Measurements from ENCODE around the gene CREB1. TPM values are rescaled to one million over a fixed set of nuclear protein-coding genes. Genes with fewer than 3 reads are reported as not detected.

The CREB1 gene
- total RNA-seq, 2 donors from 2014 or later = 32.5 to 32.9 TPM

- Histone ChIP-seq H3K36me3 (no peaks in the 10 kb centered on the region), H3K4me3 (no peak overlapping the region), H3K9me3 (no peaks in the 10 kb centered on the region), H3K4me1 (peaks cover 0 to 57% of the 10 kb centered on the region in 2 donors), H3K27ac (peak overlapping the region; percentile 92 to 95), H3K27me3 (no peaks in the 10 kb centered on the region)
- no peak for DNase-seq (ENCODE audit: low spot score)
- TF ChIP-seq CTCF (IDR thresholded peaks at IDR 0.05) = no peak
Measured at GRCh38 chr2:207533461-207534008, 3.8 kb downstream of the CREB1 start.

- peak overlapping the region; percentile 92 to 95 for H3K27ac ChIP-seq
- H3K9me3 ChIP-seq = no peaks in the 10 kb centered on the region
- no peak for DNase-seq (ENCODE audit: low spot score)
- no peak overlapping the region for H3K4me3 ChIP-seq
- no peaks in the 10 kb centered on the region for H3K27me3 ChIP-seq
- H3K36me3 ChIP-seq = no peaks in the 10 kb centered on the region
- peaks cover 0 to 53% of the 10 kb centered on the region in 2 donors for H3K4me1 ChIP-seq
- TF ChIP-seq CTCF (IDR thresholded peaks at IDR 0.05) = no peak
Measured at GRCh38 chr2:207534417-207534816, 4.7 kb downstream of the CREB1 start.

GRCh38 chr2:207539470-207539869 is 9.7 kb downstream of the CREB1 start:
- H3K27me3 ChIP-seq = no peaks in the 10 kb centered on the region
- TF ChIP-seq CTCF (IDR thresholded peaks at IDR 0.05) = no peak

GRCh38 chr2:207540431-207540830 is 10.7 kb downstream of the CREB1 start:
- H3K4me1 ChIP-seq = peaks cover 0 to 11% of the 10 kb centered on the region in 2 donors
- no peak for DNase-seq (ENCODE audit: low spot score)
- no peaks in the 10 kb centered on the region for H3K36me3 ChIP-seq

More at GRCh38 chr2:207539470-207539869, 9.7 kb downstream of the CREB1 start:
- no peak for DNase-seq (ENCODE audit: low spot score)
- Histone ChIP-seq H3K27ac (no peak overlapping the region), H3K4me1 (peaks cover 0 to 21% of the 10 kb centered on the region in 2 donors), H3K9me3 (no peaks in the 10 kb centered on the region), H3K36me3 (no peaks in the 10 kb centered on the region), H3K4me3 (no peak overlapping the region)

GRCh38 chr2:207541933-207542332 is 12.2 kb downstream of the CREB1 start:
- no peaks in the 10 kb centered on the region for H3K9me3 ChIP-seq
- no peak for DNase-seq (ENCODE audit: low spot score)
- TF ChIP-seq CTCF (IDR thresholded peaks at IDR 0.05) = no peak
- H3K4me3 ChIP-seq = no peak overlapping the region
- H3K36me3 ChIP-seq = no peaks in the 10 kb centered on the region
- no peaks in the 10 kb centered on the region for H3K27me3 ChIP-seq
- H3K4me1 ChIP-seq = peaks cover 0 to 4% of the 10 kb centered on the region in 2 donors
- no peak overlapping the region for H3K27ac ChIP-seq

More at GRCh38 chr2:207540431-207540830, 10.7 kb downstream of the CREB1 start:
- H3K27ac ChIP-seq = no peak overlapping the region
- H3K27me3 ChIP-seq = no peaks in the 10 kb centered on the region
- TF ChIP-seq CTCF (IDR thresholded peaks at IDR 0.05) = no peak
- no peaks in the 10 kb centered on the region for H3K9me3 ChIP-seq
- no peak overlapping the region for H3K4me3 ChIP-seq

GRCh38 chr2:207543272-207543671 is 13.5 kb downstream of the CREB1 start:
- no peaks in the 10 kb centered on the region for H3K9me3 ChIP-seq

More at GRCh38 chr2:207543272-207543671, 13.5 kb downstream of the CREB1 start:
- no peak for DNase-seq (ENCODE audit: low spot score)
- Histone ChIP-seq H3K4me1 (peaks cover 0 to 15% of the 10 kb centered on the region in 2 donors), H3K36me3 (no peaks in the 10 kb centered on the region), H3K27ac (no peak overlapping the region), H3K27me3 (no peaks in the 10 kb centered on the region), H3K4me3 (no peak overlapping the region)
- no peak for TF ChIP-seq CTCF (IDR thresholded peaks at IDR 0.05)

All from right atrium auricular region (tissue), 2 donors.